ENCODE measurements around the gene SKI. TPM values are rescaled to one million over a fixed set of nuclear protein-coding genes. Genes with fewer than 3 reads are reported as not detected.
A peak's percentile ranks its signal among the peaks of the same experiment; 100 is the strongest.

The SKI gene
- total and polyA plus RNA-seq, 9 of the 15 experiments (the other 6 are each of a cell fraction or from before 2014, with no cell fraction given): 0.10 to 60.5 (median 4.6) TPM

DNA sequence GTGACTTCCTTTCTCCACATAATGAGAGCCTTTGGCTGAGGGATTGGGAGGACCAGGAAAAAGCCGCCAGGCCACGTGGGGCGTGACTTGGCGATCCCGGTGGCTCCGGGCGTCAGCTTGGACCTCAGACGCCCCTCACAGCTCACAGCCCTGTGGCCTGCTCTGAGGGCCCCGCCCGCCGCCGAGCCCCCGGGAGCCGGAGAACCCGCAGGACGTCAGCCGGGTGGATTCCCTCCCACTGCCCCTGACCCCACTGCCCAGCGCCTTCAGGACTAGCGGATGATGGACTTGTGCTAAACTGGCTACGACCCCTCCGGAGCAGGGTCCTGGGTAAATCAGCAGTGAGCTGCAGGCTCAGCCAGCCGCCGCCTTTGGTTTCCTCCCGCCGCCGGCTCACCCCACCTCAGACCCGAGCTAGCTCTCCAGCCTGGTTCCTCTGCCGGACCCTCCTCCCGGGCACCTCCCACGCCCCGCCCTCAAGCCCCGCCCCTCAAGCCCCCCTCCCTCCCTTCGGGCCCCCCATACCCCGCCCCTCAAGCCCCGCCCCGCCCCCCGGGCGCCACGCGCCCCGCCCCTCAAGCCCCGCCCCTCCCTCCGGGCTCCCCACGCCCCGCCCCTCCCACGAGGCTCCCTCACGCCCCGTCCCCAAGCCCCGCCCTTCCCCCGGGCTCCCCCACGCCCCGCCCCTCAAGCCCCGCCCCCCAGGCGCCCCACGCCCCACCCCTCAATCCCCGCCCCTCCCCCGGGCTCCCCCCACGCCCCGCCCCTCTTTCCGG, 23.5 kb upstream of the SKI start (continued):
- peak; percentile 67 for TF ChIP-seq POLR2A (conservative IDR thresholded peaks at IDR 0.05)
- no peak for TF ChIP-seq CAMTA2 (CRISPR knock-in tag; conservative IDR thresholded peaks at IDR 0.05)
- peak; percentile 28 for TF ChIP-seq CCNT2 (IDR thresholded peaks at IDR 0.05; ENCODE audit: borderline replicate concordance, extremely low read depth, insufficient read length, low read depth, low read length)
- TF ChIP-seq, protein P1, sequence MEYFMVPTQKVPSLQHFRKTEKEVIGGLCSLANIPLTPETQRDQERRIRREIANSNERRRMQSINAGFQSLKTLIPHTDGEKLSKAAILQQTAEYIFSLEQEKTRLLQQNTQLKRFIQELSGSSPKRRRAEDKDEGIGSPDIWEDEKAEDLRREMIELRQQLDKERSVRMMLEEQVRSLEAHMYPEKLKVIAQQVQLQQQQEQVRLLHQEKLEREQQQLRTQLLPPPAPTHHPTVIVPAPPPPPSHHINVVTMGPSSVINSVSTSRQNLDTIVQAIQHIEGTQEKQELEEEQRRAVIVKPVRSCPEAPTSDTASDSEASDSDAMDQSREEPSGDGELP (CRISPR knock-in tag; IDR thresholded peaks at IDR 0.05; ENCODE audit: borderline replicate concordance): peak; percentile 57; the same call in 1 of the 2 replicates
- TF ChIP-seq MTA1 (IDR thresholded peaks at IDR 0.05; ENCODE audit: borderline replicate concordance): peak; percentile 40; the same call in 1 of the 2 replicates
- TF ChIP-seq, protein P2, sequence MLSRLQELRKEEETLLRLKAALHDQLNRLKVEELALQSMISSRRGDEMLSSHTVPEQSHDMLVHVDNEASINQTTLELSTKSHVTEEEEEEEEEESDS (CRISPR knock-in tag; IDR thresholded peaks at IDR 0.05): no peak
- no peak for TF ChIP-seq NR3C1 (CRISPR knock-in tag; IDR thresholded peaks at IDR 0.05)
- 0 out of 2 replicates have a peak, but pooled peaks have one; percentile 45 for TF ChIP-seq ARID4B (CRISPR knock-in tag; IDR thresholded peaks at IDR 0.05)
- TF ChIP-seq ILF3 (IDR thresholded peaks at IDR 0.05; ENCODE audit: borderline replicate concordance): no peak
- TF ChIP-seq NCOA1 (IDR thresholded peaks at IDR 0.05; ENCODE audit: low read depth): no peak
- no peak for TF ChIP-seq MYC (IDR thresholded peaks at IDR 0.05; ENCODE audit: low read depth, low read length)
- 0 out of 2 replicates have a peak, but pooled peaks have one; percentile 29 for TF ChIP-seq MYC (CRISPR knock-in tag; IDR thresholded peaks at IDR 0.05; ENCODE audit: borderline replicate concordance, low read depth)
- peak; percentile 46 to 62; a peak in 3 of 4 replicates for TF ChIP-seq MAZ (CRISPR knock-in tag; conservative IDR thresholded peaks at IDR 0.05 in 1 of 2, IDR thresholded peaks at IDR 0.05 in 1 of 2)
- TF ChIP-seq RFX7 (CRISPR knock-in tag; IDR thresholded peaks at IDR 0.05): no peak
- TF ChIP-seq XRCC4 (IDR thresholded peaks at IDR 0.05; ENCODE audit: extremely low read depth, insufficient read depth, insufficient read length): no peak
- TF ChIP-seq ZNF764 (CRISPR knock-in tag; IDR thresholded peaks at IDR 0.05; ENCODE audit: low read depth): no peak
- no peak for TF ChIP-seq NR4A1 (CRISPR knock-in tag; IDR thresholded peaks at IDR 0.05)
- TF ChIP-seq NR4A1 (tag; IDR thresholded peaks at IDR 0.05): no peak

All from K562 (cell line).